HCT116 (cell line): ENCODE measurements around the gene AXL.

Experiments
- CBX3 ChIP-seq: IDR thresholded peaks from 2 replicates; pipeline ENCODE4 v1.6.1; 2012; ENCODE audit warnings: low read depth
- EGR1 ChIP-seq: IDR thresholded peaks from 2 replicates; pipeline ENCODE4 v1.6.1; 2012; ENCODE audit warnings: low read depth
- EZH2 ChIP-seq: fragments of 200-600 bp; sonication (generic); IDR thresholded peaks from 2 replicates; pipeline ENCODE4 v1.6.1; 2017; ENCODE audit warnings: antibody characterized with exemption, mixed run types
- EZH2phosphoT487 ChIP-seq: fragments of 200-600 bp; IDR thresholded peaks from 2 replicates; pipeline ENCODE4 v1.6.1; 2018; ENCODE audit warnings: antibody characterized with exemption, borderline replicate concordance
- FOSL1 ChIP-seq: IDR thresholded peaks from 2 replicates; pipeline ENCODE4 v1.6.1; 2012; ENCODE audit warnings: low read depth
- POLR2A ChIP-seq: IDR thresholded peaks from 2 replicates; pipeline ENCODE4 v1.7.0; 2011; ENCODE audit warnings: borderline replicate concordance; ENCODE audit not compliant: insufficient read depth, insufficient read length; ENCODE audit errors: extremely low read depth
- POLR2AphosphoS5 ChIP-seq: IDR thresholded peaks from 2 replicates; pipeline ENCODE4 v1.6.1; 2011; ENCODE audit warnings: mild to moderate bottlenecking, low read depth, low read length, moderate library complexity
- TCF7L2 ChIP-seq: IDR thresholded peaks from 2 replicates; pipeline ENCODE4 v1.7.0; 2011; ENCODE audit warnings: borderline replicate concordance, inconsistent platforms; ENCODE audit not compliant: insufficient read depth, insufficient read length; ENCODE audit errors: extremely low read depth
- YY1 ChIP-seq: IDR thresholded peaks from 2 replicates; pipeline ENCODE4 v1.6.1; 2011; ENCODE audit warnings: low read length, low read depth, moderate library complexity, mild to moderate bottlenecking; ENCODE audit not compliant: insufficient replicate concordance; ENCODE audit errors: extremely low read depth
- ZNF274 ChIP-seq: fragments of 200-500 bp; sonication (Bioruptor generic); IDR thresholded peaks from 2 replicates; pipeline ENCODE4 v1.6.1; 2014; ENCODE audit warnings: mild to moderate bottlenecking, low read depth, low read length, inconsistent platforms
- TF ChIP-seq, protein P1 (sequence below), 3 experiments: fragments of 200-600 bp in 1 of 3; sonication (generic) in 1 of 3; IDR thresholded peaks in 2 of 3; conservative IDR thresholded peaks in 1 of 3; 2 replicates each; pipeline ENCODE4 v1.5.1; 2012 to 2017; ENCODE audit warnings: low read depth in 2 of 3, low read length in 2 of 3, antibody characterized with exemption in 1 of 3, borderline replicate concordance in 1 of 3, control low read depth in 1 of 3, mild to moderate bottlenecking in 1 of 3, mixed read lengths in 1 of 3, mixed run types in 1 of 3, moderate library complexity in 1 of 3; ENCODE audit not compliant: insufficient read depth in 1 of 3
- TF ChIP-seq, protein P2 (sequence below): IDR thresholded peaks from 2 replicates; pipeline ENCODE4 v1.6.1; 2012; ENCODE audit warnings: low read depth

- TF ChIP-seq, protein P1, sequence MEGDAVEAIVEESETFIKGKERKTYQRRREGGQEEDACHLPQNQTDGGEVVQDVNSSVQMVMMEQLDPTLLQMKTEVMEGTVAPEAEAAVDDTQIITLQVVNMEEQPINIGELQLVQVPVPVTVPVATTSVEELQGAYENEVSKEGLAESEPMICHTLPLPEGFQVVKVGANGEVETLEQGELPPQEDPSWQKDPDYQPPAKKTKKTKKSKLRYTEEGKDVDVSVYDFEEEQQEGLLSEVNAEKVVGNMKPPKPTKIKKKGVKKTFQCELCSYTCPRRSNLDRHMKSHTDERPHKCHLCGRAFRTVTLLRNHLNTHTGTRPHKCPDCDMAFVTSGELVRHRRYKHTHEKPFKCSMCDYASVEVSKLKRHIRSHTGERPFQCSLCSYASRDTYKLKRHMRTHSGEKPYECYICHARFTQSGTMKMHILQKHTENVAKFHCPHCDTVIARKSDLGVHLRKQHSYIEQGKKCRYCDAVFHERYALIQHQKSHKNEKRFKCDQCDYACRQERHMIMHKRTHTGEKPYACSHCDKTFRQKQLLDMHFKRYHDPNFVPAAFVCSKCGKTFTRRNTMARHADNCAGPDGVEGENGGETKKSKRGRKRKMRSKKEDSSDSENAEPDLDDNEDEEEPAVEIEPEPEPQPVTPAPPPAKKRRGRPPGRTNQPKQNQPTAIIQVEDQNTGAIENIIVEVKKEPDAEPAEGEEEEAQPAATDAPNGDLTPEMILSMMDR (IDR thresholded peaks at IDR 0.05 in 2 of 3, conservative IDR thresholded peaks at IDR 0.05 in 1 of 3; ENCODE audit: borderline replicate concordance in 1 of 3, insufficient read depth in 1 of 3, low read depth in 2 of 3, low read length in 2 of 3), result no peak
- TF ChIP-seq, protein P2, sequence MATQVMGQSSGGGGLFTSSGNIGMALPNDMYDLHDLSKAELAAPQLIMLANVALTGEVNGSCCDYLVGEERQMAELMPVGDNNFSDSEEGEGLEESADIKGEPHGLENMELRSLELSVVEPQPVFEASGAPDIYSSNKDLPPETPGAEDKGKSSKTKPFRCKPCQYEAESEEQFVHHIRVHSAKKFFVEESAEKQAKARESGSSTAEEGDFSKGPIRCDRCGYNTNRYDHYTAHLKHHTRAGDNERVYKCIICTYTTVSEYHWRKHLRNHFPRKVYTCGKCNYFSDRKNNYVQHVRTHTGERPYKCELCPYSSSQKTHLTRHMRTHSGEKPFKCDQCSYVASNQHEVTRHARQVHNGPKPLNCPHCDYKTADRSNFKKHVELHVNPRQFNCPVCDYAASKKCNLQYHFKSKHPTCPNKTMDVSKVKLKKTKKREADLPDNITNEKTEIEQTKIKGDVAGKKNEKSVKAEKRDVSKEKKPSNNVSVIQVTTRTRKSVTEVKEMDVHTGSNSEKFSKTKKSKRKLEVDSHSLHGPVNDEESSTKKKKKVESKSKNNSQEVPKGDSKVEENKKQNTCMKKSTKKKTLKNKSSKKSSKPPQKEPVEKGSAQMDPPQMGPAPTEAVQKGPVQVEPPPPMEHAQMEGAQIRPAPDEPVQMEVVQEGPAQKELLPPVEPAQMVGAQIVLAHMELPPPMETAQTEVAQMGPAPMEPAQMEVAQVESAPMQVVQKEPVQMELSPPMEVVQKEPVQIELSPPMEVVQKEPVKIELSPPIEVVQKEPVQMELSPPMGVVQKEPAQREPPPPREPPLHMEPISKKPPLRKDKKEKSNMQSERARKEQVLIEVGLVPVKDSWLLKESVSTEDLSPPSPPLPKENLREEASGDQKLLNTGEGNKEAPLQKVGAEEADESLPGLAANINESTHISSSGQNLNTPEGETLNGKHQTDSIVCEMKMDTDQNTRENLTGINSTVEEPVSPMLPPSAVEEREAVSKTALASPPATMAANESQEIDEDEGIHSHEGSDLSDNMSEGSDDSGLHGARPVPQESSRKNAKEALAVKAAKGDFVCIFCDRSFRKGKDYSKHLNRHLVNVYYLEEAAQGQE, result no peak
- TF ChIP-seq POLR2A (no peak), EZH2phosphoT487 (no peak), YY1 (no peak), TCF7L2 (no peak), POLR2AphosphoS5 (no peak), EZH2 (no peak), CBX3 (no peak), ZNF274 (no peak), EGR1 (no peak), FOSL1 (no peak)
Measured at GRCh38 chr19:41189425-41190065, 29.5 kb upstream of the AXL start.
